Head of caudate nucleus (tissue), 42 donors: ENCODE data around the gene ARPC4.

Source experiments
- DNase-seq, 42 donors: peaks; one replicate each; pipeline versions ENCODE4 v3.0.0 to v3.0.0-alpha.2; 2020 to 2021; ENCODE audit warnings: mixed read lengths in 7 of 42
- intact Hi-C: fragments of 100-400 bp; cut with DNase I; formaldehyde crosslinking; loops from one replicate; pipeline ENCODE4 v1.15.0; 2022

Gene ARPC4

DNA sequence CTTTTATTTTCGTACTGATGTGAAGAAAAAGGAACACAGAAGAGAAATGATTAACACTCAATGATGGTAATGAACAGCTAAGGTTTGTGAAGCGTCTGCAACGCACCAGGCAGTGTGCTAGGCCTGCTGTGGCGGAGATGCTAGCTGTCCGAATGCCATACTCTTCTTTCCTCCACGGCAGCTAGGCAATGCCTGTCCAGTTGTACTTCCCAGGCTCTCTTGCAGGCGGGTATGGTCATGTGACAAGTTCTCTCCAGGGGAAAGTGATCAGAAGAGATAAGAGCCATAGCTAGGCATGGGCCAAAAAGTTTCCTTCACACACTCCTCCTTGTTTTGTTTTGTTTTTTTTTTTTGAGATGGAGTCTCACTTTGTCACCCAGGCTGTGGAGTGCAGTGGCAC, 7.3 kb upstream of the ARPC4 start:
- peak in 1 of 42 donors; percentile 15 for DNase-seq
- intact Hi-C loops, result no loop called here

DNA sequence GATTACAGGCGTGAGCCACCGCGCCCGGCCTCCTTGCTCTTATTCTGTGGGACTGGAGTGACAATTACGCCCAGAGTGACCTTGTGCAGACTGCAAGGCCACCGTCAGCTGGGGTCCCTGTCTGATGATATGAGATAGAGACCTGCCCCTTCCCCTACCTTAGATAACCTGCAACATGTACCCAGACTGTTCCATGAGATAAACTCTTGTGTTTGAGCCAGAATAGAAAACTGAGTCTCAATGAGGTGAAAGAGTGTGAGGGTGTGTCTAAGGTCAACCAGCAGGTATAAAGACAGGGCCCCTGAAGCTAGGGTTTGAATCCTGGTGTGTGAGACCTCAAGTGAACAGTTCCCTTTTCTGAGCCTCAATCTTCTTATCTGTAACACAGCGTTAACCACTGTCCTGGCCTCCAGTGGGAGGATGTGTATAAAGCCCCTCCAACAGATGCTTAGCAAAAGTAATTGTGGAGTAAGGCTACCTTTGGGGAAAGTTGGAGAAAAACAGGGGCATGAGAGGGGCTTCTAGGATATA, 6.6 kb upstream of the ARPC4 start:
- intact Hi-C loops, result no loop called here
- no peak for DNase-seq

DNA sequence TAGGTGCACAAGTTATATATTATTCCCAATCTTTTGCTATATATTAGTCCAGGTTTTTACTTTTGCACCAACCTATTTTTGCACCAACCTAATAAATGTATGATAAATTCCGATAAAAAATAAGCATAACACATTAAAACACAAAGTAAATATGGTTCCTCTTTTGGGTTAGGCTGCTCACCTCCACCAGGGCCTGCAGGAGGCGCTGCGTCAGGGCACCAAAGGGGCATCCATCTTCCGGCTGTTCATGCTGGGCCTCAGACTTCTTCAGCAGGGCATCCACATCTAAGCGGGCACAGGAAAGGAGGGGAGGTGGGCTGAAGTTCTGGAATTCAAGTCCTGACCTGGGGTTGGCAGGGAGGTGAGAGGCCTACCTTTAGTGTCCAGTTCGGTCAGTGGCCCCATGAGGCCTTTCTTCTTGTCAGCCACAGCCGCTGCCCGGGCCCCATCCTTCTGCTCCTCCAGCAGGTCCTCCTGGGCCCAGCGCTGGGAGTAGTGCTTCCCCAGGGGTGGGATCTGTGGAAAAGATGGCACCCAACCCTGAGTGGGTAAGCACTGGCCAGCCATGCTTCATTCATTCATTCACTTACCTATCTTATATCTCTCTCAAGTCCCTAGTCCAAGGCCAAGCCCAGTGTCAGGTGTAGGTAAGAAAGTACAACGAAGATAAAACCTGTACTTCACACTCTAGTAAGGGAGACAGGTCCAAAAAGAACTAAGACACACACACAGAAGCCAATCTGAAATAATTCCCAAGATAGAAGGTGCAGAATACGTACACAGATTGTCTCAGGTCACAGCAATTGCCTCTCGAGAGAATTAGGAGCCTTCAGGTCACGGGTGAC, 5.8 kb upstream of the ARPC4 start:
- intact Hi-C loops, result no loop called here
- DNase-seq, result no peak

DNA sequence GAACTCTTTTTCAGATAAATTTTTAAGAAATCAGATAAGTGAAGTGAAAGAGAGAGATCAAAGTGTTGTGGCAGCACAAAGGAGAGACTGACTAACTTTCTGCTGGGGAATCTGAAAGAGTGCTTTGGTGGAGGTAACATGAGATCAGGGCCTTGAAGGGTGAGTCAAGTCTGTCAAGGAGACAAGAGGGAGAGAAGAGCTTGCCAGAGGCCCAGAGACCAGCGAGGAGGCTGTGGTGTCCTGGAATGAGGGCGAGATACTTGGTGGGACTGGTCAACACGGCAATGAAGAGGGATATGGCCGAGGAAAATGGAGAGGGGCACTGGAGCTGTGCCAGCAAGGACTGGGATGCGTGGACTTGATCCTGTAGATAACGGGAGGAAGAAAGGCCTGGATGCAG, 5.2 kb upstream of the ARPC4 start:
- no peak for DNase-seq
- intact Hi-C loops, result no loop called here

DNA sequence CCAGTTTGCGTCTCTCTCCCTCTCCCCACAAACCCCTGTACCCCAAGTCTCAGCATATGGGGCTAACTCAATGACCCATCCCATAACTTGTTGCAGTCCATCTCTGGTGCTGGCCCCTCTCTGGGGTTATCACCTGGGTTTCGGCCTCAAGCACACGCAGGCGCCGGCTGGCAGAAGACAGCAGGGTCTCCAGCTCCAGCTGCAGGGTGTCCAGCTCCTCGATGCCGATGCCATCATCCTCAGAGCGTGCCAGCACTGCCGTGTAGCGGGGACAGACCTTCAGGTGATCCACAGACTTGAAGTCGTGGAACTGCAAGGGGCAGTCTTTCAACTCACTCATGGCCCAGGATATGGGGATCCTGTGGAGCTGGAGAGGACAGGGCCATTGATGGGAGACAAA, 1.8 kb upstream of the ARPC4 start:
- intact Hi-C loops, result loop anchor here (5.0 kb wide), 3 partner anchors 44 to 59 kb away; partner anchors contain the start of genes BRPF1, OGG1 and RPUSD3
- no peak for DNase-seq

DNA sequence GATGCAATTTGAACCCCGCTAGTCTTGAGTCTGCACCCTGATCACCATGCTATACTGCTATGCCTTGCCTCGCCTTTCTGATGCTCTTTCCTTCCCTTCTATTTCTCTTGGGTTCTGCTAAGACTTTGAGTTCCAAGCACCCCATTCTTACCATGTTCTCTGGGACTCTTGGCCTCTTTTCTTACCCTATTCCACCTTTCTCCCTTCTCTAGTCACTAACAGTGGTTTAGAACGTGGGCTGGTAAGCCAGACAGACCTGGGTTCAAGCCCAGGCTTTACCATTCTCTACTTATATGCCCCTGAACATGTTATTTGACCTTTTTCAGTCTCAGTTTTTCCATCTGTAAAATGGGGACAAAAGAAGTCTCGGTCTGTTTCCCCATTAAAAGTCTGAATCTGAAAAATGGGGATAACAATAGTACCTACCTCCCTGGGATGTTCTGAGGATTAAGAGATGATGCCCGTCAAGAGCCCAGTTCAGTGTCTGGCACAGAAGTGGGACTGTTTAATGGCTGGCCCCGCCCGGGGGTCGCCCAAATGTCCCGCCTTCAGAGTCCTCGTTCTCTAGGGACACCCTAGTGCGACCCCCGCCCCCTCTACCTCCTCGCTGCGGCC, 985 bp upstream of the ARPC4 start:
- intact Hi-C loops, result loop anchor here (5.0 kb wide), 3 partner anchors 45 to 60 kb away; partner anchors contain the start of genes BRPF1, OGG1 and RPUSD3
- no peak for DNase-seq

DNA sequence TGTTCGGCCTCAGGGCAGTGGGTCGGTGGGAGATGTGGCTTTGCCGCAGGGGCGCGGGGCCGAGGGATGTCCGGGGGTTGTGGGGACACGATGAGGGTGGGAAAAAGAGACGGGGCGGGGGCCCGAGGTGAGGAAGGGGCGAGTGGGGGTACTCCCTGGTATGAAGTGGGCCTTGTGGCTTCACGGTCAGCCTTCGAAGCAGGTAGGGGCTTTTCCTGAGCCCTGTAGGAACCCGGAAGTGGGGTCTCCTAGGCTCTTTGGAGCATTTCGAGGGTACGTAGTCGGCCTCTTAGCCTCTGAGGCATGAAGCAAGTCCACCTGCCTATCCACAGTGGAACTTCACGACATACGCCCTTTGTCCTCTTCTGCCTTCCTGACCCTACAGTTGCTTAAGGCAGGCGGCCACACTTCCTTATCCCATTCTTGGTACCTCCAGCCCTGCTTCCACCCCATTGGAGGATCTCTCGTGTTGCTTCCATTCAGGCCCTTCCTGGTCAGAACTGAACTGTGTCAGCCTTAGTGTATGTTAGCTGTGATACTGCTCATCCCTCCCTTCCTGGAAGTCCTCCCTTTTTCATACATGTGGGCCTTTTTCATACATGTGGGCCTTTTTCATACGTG, 389 bp downstream of the ARPC4 start:
- intact Hi-C loops, result loop anchor here (5.0 kb wide), 3 partner anchors 46 to 61 kb away; partner anchors contain the start of genes BRPF1, OGG1 and RPUSD3
- peak in 2 of 42 donors; percentile 12 to 41 for DNase-seq

DNA sequence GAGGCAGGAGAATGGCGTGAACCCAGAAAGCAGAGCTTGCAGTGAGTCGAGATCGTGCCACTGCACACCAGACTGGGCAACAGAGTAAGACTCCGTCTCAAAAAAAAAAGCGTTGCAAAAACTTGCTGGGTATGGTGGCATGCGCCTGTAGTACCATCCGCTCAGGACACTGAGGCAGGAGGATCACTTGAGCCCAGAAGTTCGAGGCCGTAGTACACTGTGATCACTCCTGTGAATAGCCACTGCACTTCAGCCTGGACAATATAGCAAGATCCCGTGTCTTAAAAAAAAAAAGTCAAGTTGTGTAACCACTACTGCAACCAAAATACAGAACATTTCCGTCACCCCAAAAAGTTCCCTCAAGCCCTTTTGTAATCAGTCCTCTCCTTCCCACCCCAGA, 1.5 kb downstream of the ARPC4 start:
- no peak for DNase-seq
- intact Hi-C loops, result loop anchor here (5.0 kb wide), 3 partner anchors 47 to 62 kb away; partner anchors contain the start of genes BRPF1, OGG1 and RPUSD3

DNA sequence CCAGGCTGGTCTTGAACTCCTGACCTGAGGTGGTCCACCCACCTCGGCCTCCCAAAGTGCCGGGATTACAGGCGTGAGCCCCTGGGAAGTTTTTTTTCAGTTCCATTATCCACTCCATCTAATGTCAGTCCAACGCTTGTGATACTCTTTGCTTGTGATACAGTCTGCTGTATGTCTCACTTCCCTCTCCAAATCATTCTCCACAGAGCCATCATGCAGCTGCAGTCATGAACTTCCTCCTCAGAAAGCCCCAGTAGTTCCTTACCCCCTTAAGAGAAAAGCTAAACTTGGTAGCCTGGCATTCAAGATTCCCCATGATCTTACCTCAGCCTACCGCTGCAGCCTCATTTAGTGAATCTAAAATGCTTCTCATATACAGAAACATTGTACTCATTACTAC, 2.3 kb downstream of the ARPC4 start:
- no peak for DNase-seq
- intact Hi-C loops, result no loop called here

DNA sequence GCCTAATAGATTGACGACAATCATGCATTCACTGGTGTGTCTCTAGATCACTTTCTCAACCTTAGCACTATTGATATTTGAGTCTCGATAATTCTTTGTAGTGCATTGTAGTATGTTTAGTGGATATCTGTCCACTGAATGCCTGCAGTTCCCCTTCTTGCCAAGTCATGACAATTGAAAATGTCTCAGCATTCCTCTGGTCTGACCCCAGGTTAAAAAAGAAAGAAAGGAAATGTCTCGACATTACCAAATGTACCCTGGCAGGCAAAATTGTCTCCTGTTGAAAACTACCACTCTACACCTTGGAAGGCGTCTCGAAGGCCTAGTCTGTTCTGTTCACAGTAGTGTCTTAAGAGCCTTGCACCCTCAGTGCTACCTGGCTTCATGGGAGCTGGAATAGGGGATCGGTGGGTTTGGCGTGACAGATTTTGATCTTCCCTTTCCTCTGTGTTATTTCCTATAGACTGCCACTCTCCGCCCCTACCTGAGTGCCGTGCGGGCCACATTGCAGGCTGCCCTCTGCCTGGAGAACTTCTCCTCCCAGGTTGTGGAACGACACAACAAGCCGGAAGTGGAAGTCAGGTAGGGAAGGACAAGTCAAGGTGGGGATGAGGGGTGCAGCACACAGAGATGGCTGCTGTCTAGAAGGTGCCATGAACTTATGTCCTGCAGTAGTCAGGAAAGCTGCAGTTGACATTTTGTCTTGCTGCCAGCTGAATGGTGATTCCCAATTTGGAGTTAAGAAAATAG, 4.5 kb downstream of the ARPC4 start:
- intact Hi-C loops, result no loop called here
- DNase-seq, result no peak

DNA sequence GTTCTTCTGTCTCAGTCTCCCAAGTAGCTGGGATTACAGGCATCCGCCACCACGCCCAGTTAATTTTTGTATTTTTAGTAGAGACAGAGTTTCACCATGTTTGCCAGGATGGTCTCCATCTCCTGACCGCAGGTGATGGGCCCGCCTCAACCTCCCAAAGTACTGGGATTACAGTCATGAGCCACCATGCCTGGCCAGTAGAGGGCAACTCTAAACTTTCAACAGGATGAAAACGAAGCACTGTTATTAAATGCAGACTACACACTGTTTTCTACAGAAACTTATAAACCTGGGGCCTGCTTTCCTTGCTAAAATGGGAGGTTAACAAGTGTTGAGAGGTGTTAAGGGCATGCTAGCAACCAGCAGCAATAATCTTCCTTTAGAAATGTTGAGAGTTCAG, 7.6 kb downstream of the ARPC4 start:
- intact Hi-C loops, result no loop called here
- no peak for DNase-seq

DNA sequence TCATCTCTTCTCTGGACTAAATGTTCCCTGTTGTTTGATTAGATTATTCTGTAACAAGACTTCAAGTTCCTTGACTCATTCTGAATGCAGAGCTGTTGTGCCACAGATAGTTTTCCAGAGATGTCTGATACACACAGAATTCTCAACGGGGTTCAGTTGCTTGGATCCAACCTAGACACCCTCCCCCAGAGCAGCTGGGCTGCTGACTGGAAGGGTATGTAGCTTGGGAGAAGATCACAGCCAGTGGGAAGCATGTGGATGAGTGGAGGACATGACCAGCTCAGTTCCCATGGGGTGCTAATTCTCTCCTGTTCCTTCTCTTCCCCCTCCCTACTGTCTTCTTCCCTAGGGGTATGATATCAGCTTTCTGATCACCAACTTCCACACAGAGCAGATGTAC, 10.6 kb downstream of the ARPC4 start:
- no peak for DNase-seq
- intact Hi-C loops, result no loop called here

DNA sequence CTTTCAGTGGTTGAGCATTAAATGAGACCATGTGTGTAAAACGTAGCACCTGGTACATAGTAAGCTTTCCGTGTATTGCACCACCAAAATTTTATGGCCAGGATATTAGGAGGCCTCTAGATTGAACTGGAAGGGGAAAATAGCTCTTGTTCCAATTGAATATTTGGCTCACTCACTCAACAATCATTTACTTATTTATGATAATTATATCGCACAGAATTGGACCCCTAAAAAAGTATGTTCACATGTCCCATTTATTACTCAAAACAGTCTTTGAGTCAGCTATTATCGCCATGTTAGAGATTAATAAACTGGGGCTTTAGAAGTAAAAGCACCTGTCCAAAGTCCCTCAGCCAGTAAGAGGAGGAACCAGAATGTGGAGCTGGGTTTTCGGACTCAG, 12.1 kb downstream of the ARPC4 start:
- DNase-seq, result no peak
- intact Hi-C loops, result no loop called here

DNA sequence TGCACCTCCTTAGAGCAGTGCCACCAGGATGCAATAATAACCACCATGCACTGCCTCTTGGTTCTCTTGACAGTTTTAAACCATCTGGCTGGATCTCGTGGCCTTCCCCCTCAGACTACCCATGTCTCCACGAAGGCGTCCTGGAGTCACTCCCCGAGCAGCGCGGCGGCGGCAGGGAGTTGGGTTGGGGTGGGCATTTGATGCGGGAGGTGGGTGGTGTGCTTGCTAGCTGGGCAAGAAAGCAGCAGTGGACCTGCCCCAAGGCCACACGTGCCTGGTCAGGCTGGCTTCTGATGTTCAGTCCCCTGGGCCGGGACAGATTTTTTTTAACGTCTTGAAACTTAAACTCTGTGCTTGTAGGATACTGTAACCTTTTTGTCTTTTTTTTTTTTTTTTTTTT, 13.3 kb downstream of the ARPC4 start:
- intact Hi-C loops, result no loop called here
- DNase-seq, result no peak

DNA sequence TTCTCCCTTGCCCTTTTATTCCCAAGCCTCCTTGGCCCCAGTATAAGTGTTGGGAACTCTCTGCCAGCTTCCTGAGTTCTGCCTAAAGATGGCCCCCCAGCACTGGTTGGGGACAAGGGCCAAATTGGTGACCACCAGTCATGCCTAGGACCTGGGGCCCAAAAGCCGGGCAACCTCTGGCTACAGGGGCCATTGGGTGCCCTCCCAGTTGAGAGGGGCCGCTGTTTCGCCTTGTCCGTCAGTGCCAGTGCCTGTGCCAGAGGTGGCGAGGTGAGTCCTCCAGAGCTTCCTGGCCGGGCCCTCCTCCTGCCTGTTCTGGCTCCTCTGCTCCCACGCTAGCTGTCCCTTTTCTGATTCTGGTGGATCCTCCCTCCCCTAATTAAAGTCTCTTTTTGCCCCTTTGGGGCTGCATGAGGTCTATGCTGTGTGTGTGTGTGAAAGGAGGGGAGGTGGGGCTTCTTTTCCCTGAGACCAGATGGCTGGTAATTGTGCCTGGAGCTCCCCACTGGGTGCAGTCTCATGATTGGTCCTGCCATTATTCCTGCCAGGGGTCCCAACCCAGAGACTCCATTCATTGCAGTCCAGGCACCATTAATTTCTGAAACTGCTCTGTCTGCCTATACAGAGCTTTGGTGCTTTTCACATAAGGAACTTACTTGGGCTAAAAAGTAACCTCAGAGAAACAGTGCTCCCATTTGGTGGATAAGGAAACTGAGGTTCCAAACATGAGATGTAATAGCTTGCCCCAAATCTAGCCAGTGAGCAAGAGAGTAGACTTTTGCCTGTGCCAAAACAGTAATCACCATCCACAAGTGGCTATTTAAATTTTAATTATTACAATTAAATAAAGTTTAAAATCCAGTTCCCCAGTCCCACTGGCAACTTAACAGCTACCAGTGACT, 14.1 kb downstream of the ARPC4 start:
- intact Hi-C loops, result no loop called here
- DNase-seq, result no peak

DNA sequence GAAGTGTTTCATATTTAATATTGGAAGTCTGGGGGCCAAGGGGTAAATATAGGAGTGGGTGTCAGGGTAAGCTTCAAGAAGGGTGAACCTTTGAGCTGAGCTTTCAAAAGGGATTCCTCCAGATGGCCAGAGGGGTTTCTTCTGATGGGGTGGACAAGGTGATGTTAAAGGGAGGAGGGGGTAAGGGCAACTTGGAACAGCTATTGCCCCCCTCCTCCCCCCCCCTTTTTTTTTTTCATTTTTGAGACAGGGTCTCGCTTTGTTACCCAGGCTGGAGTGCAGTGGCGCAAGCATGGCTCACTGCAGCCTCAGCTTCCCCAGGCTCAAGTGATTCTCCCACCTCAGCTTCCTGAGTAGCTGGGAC, 15.1 kb downstream of the ARPC4 start:
- no peak for DNase-seq
- intact Hi-C loops, result no loop called here

DNA sequence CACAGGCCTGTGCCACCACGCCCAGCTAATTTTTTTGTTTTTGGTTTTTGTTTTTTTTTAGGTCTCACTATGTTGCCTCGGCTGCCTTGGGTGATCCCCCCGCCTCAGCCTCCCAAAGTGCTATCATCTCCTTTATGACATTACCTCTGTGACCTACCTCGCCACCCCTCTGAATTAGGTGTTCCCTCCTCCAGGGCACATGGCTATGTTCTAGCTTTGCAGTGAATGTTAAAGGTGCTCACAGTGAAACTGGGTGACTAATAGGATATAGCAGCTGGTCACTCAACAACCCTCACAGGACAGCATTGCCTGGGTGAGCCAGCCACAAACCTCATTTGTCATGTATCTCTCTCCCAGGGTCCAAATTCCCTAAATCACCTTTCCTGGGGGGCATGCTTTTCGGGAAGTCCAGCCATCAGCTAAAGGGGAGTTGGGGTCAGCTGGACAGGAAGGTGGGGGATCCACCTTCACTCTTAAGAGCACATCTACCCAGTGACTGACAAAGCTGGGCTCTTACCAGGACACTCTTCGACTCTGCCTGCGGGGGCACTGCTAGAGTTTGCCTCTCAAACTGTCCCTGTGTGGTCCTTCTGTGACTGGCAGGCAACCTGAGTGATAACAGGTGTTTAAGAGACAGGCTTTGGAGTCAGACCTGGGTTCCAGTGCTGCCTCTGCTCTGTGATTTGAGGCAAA, 15.6 kb downstream of the ARPC4 start:
- intact Hi-C loops, result no loop called here
- DNase-seq, result no peak

DNA sequence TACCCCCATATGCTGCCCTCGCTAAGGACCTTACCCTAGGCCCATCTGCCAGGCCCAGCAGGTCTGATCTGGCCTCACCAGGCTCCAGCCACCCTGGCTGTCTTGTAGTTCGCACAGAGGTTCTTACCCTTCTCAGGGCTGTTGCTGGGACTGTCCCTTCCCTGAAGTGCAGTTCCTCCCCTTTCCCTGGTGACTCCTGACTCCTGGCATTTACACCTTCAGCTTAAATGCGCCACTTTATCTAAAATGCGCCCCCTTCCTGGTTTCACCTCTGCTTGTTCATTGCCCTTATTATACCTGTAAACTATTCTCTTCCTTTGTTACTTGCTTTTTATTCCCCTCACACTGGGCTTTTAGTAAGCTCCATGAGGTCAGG, 16.3 kb downstream of the ARPC4 start:
- DNase-seq, result no peak
- intact Hi-C loops, result no loop called here
